D721Med (cell line): ENCODE results near the gene FAT2.

Source experiments
- DNase-seq: peaks from one replicate; pipeline ENCODE4 v3.0.0; 2011; ENCODE audit warnings: low spot score; ENCODE audit not compliant: insufficient read length
- FAIRE-seq: peaks from 2 replicates; lab custom pipeline; 2011; peaks lifted over from hg19 to GRCh38; lab: Jason Lieb, UNC
- TF ChIP-seq, protein P1 (sequence below): IDR thresholded peaks from 2 replicates; pipeline ENCODE4 v1.5.1; 2012; ENCODE audit warnings: mild to moderate bottlenecking, control low read depth; ENCODE audit not compliant: insufficient read depth; ENCODE audit errors: missing control alignments

FAT2 gene

DNA sequence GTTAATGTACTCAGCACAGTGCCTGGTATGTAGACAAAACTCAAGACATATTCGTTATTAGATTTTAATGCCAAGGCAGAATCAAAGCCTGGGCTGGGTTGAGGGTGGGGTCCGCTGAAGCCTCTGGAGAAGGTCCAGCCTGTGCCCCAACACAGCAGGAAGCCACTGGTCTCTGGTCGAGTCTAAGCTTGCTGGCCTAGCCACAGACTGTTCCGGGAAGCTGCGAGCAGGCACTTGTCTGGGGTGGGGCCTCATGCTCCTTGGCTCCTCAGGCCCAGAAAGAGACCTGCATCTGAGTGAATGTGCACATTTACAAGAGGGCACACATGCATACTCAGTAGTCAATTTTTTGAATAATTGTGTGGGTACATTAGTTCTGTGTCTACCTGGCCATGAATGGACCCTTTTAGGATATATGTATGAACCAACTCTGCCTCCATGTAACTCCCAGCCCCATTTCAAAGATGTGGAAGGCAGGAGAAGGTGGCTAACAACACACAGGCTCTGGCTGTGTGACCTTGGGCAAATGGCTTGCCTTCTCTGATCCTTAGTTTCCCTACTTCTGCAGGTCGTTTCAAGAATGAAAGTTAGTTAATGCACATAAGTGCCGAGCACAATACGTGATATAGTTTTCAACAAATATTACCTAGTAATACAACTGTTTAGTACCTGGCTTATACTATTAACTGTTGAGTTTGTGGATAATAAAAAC, 18.3 kb downstream of the FAT2 start:
- no peak for FAIRE-seq
- TF ChIP-seq, protein P1, sequence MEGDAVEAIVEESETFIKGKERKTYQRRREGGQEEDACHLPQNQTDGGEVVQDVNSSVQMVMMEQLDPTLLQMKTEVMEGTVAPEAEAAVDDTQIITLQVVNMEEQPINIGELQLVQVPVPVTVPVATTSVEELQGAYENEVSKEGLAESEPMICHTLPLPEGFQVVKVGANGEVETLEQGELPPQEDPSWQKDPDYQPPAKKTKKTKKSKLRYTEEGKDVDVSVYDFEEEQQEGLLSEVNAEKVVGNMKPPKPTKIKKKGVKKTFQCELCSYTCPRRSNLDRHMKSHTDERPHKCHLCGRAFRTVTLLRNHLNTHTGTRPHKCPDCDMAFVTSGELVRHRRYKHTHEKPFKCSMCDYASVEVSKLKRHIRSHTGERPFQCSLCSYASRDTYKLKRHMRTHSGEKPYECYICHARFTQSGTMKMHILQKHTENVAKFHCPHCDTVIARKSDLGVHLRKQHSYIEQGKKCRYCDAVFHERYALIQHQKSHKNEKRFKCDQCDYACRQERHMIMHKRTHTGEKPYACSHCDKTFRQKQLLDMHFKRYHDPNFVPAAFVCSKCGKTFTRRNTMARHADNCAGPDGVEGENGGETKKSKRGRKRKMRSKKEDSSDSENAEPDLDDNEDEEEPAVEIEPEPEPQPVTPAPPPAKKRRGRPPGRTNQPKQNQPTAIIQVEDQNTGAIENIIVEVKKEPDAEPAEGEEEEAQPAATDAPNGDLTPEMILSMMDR, result no peak
- no peak for DNase-seq

DNA sequence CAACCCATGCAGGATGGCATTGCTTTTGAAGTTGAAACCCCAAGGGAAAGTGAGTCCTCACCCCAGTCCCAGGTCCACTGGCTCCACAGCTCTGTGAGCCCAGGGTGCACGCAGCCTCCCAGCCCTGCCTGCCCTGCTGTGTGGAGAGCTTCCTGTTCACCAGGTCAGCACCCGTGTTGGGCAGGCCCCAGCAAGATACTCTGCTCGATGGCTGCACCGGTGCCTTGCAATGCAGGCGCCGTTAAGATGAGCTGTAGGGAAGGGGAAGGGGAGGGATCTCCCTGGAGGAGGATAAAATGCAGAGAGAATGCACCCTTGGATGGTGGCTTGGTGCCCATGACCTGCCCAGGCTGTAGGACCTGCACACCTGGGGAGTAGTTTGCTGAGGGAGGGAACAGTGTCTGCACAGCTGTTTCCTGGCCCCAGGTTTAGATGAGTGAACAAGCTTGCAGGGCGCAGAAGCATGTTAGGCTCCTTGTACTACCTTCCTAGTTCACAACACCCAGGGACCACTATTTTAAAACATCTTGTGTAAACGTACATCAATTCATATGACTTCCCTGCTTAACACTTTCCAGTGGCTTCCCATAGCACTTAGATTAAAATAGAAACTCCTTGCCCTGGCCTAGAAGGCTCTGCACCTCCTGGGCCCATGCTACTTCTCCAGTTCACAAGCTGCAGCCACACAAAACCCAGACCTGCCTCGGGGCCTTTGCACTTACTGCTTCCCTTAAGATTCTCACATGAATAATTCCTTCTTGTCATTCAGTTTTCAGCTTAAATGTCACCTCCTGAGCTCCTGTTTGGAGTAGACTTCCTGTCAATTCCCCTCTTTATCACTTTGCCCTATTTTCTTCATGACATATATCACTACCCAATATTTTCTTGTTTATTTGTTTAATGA, 19.6 kb downstream of the FAT2 start:
- TF ChIP-seq, protein P1, result no peak
- FAIRE-seq (no peak), DNase-seq (no peak)

DNA sequence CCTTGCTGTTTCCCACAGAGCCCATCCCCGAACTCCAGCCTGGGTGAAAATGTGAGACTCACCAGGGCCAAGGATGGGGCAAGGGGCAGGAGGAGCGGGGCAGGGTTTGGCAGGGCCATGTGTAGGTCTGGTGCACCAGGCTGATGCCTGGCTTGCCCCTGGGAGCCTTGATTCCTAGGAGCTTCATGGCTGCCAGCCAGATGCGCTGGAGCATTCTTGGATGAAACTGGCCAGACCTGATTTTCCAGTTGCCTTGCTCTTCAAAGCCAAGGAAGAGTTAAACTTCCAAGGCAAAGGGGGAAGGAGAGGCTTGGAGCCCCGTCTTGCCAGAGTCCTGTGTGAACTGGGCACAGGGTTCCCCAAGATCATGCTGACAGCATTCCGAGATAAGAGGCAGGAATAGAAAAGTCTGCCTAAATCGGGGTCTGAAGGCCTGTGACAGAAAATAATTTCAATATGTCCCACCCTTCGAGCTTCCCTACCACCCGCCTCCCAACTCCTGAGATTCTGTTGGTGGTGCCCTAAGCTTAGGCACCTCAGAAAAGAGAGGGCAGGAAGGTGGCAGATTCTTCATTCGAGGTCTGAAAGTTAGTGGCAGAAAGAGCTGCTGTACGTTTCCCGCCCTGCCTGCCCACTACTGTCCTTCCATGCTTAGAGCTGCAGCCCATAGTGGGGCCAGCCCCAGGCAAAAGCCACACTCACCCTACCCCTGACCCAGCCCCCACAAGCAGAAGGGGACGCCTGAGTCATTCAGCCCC, 20.4 kb downstream of the FAT2 start:
- FAIRE-seq (no peak), DNase-seq (no peak)
- TF ChIP-seq, protein P1, result no peak

DNA sequence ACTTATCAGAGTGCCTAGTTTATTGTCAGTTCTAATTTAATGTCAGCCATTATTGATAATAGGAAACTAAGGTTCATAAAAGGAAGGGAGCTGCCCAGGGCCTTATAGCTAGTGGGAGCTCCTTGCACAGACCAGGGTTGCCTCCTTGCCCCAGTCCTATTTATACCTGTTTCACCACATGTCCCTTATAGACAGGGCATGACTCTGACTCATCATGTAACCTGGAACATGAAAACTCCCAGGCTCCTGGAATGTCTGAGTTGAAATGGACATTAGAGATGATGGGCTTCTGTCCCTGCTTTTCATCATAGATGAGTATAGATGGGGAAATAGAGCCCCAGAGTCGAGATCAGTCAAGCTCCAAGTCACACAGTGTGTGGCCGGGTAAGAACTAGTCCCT, 21.1 kb downstream of the FAT2 start:
- TF ChIP-seq, protein P1, result no peak
- FAIRE-seq (no peak), DNase-seq (no peak)

DNA sequence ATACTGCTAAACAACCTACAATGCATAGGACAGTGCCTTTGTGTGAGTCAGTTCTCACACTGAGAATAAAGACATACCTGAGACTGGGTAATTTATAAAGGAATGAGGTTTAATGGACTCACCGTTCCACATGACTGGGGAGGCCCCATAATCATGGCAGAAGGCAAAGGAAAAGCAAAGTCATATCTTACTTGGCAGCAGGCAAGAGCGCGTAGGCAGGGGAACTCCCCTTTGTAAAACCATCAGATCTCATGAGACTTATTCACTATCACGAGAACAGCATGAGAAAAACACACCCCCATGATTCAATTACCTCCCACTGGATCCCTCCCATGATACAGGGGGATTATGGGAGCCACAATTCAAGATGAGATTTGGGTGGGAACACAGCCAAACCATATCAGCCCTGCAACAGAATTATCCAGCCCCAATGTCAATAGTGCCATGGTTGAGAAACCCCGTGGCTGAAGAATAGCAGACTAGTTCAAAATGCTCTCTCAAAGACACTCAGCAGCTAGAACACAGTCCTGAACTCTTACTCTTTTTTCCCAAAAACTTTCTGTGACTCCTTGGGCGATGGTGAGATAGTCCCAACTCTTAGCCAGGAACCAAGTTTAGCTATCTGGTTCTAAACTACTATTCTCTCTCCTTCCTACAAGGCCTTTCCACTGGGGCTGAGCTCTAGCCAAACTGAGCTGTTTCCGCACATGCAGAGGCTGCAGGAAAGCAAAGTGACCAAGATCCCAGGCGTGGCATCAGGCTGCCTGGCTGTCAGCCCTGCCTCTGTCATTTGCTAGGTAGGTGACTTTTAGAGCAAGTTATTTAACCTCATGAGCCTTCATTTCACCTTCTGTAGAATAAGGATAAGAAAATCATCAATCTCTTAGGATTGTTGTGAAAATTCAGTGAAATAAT, 21.7 kb downstream of the FAT2 start:
- TF ChIP-seq, protein P1, result no peak
- FAIRE-seq (no peak), DNase-seq (no peak)

DNA sequence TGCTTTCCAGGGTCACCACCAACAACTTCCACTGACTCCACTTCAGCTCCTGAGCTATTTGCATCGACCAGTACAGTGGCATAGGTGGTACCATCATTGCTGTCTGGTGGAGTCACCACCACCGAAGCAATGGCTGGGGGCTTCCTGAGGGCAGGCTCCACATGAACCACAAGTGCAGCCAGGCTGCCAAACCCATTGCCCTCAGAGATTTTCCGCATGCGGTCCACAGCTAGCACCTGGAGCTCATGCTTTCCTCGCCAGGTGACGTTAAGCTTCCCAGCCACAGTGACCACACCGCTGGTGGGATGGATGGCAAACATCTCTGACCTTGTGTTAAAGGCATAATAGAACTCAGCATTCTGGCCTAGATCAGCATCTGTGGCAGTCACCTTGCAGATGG, 23.1 kb downstream of the FAT2 start:
- FAIRE-seq (no peak), DNase-seq (no peak)
- TF ChIP-seq, protein P1, result no peak
